ENCODE results near the gene PCMT1. TPM values are rescaled to one million over a fixed set of nuclear protein-coding genes. Genes with fewer than 3 reads are reported as not detected.
"Not testable (repeated sequence)": the region's sequence is repeated elsewhere in the genome, so short reads cannot be mapped to it uniquely, and the experiment has no call there.

Gene PCMT1
- total and polyA plus RNA-seq, 2 experiments from 2014 or later: 110 to 126 TPM

DNA sequence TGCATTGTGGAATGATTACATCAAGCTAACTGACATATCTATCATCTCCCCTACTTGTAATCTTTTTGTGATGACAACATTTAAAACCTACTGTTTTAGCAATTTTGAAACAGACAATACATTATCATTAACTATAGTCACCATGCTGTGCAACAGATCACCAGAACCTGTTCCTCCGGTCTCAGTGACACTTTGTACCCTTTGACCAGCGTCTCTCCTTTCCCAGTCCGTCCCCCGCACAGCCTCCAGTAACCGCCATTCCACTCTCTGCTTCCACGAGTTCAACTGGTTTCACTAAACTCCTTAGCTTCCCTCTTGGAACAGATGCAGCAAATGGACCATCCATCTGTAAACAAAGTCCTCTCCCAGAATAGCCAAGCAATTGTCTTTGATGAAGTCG is 92.8 kb downstream of the PCMT1 start:
- 86% methylated on average over 7 of the region's 7 CpGs for WGBS (ENCODE audit: low lambda C conversion rate, missing lambda C conversion rate)
- Histone ChIP-seq H2AFZ (no peak overlapping the region), H3K9me3 (ENCODE audit: low read depth) (no peaks in the 10 kb centered on the region), H3K4me3 (no peak overlapping the region), H3K79me2 (no peaks in the 10 kb centered on the region), H3K36me3 (replicated peaks; ENCODE audit: insufficient read depth, low read depth) (no peaks in the 10 kb centered on the region), H3K9me2 (replicated peaks; ENCODE audit: insufficient read depth) (no peaks in the 10 kb centered on the region), H3K4me2 (no peak overlapping the region), H4K20me1 (ENCODE audit: insufficient read depth, poor library complexity, severe bottlenecking) (no peaks in the 10 kb centered on the region), H3K4me1 (ENCODE audit: insufficient read depth) (peaks cover 23% of the 10 kb centered on the region), H3K27me3 (no peaks in the 10 kb centered on the region), H3K27ac (no peak overlapping the region)
- DNase-seq (ENCODE audit: low spot score): no peak
- TF ChIP-seq, protein P1, sequence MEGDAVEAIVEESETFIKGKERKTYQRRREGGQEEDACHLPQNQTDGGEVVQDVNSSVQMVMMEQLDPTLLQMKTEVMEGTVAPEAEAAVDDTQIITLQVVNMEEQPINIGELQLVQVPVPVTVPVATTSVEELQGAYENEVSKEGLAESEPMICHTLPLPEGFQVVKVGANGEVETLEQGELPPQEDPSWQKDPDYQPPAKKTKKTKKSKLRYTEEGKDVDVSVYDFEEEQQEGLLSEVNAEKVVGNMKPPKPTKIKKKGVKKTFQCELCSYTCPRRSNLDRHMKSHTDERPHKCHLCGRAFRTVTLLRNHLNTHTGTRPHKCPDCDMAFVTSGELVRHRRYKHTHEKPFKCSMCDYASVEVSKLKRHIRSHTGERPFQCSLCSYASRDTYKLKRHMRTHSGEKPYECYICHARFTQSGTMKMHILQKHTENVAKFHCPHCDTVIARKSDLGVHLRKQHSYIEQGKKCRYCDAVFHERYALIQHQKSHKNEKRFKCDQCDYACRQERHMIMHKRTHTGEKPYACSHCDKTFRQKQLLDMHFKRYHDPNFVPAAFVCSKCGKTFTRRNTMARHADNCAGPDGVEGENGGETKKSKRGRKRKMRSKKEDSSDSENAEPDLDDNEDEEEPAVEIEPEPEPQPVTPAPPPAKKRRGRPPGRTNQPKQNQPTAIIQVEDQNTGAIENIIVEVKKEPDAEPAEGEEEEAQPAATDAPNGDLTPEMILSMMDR (IDR thresholded peaks at IDR 0.05; ENCODE audit: poor library complexity): no peak
- TF ChIP-seq EZH2phosphoT487 (IDR thresholded peaks at IDR 0.05; ENCODE audit: low read depth, severe bottlenecking, unreplicated experiment): no peak
- no peak for TF ChIP-seq EZH2 (IDR thresholded peaks at IDR 0.05; ENCODE audit: borderline replicate concordance)

DNA sequence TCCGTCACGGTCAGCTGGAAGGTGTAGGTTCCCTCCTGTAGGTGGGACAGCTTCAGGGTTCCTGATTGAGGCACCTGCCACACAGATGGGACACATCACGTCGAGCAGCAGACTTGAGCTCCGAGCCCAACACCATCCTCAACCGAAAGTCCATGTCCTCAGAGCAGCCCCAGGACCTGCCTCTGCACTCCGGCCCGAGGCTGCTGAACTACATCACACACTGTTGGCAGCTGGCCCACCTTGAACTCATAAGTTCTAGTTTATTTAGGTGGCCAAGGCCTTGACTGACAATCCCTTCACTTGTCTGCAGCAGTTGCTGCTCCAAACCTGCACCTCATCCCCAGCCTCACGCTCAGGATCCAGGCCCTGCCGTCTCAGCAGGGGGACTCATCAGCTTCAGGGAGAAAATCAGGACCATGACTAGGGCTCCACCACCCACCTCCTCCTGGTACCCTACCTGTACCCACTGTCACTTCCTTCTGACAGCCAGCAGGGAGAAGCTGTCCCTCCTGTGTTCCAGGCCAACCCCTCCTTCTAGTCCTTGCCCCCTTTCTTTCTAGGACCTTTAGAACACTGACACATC is 93.6 kb downstream of the PCMT1 start:
- WGBS (ENCODE audit: low lambda C conversion rate, missing lambda C conversion rate): 91% methylated on average over 10 of the region's 10 CpGs
- Histone ChIP-seq H2AFZ (no peak overlapping the region), H3K36me3 (replicated peaks; ENCODE audit: insufficient read depth, low read depth) (no peaks in the 10 kb centered on the region), H4K20me1 (ENCODE audit: insufficient read depth, poor library complexity, severe bottlenecking) (no peaks in the 10 kb centered on the region), H3K9me3 (ENCODE audit: low read depth) (no peaks in the 10 kb centered on the region), H3K4me3 (no peak overlapping the region), H3K27me3 (no peaks in the 10 kb centered on the region), H3K4me2 (no peak overlapping the region), H3K4me1 (ENCODE audit: insufficient read depth) (peaks cover 24% of the 10 kb centered on the region), H3K9me2 (replicated peaks; ENCODE audit: insufficient read depth) (no peaks in the 10 kb centered on the region), H3K27ac (no peak overlapping the region), H3K79me2 (no peaks in the 10 kb centered on the region)
- DNase-seq (ENCODE audit: low spot score): no peak
- TF ChIP-seq, protein P1 (IDR thresholded peaks at IDR 0.05; ENCODE audit: poor library complexity): no peak
- TF ChIP-seq EZH2 (IDR thresholded peaks at IDR 0.05; ENCODE audit: borderline replicate concordance) (no peak), EZH2phosphoT487 (IDR thresholded peaks at IDR 0.05; ENCODE audit: low read depth, severe bottlenecking, unreplicated experiment) (no peak)

DNA sequence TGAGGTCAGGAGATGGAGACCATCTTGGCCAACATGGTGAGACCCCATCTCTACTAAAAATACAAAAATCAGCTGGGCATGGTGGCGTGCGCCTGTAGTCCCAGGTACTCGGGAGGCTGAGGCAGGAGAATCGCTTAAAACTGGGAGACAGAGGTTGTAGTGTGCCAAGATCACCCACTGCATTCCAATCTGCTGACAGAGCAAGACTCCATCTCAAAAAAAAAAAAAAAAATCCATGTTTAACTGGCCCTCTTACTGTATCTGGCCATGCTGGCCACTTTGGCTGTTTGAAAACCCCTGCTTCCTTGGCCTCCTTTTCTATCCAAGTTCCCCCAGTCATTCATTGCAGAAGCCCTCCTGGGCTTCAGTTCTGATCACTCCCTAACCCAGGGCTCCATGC is 94.5 kb downstream of the PCMT1 start:
- not testable (repeated sequence) for H3K27ac ChIP-seq; H3K27me3 ChIP-seq; H3K36me3 ChIP-seq (replicated peaks; ENCODE audit: insufficient read depth, low read depth); H3K9me3 ChIP-seq (ENCODE audit: low read depth); H2AFZ ChIP-seq; H3K9me2 ChIP-seq (replicated peaks; ENCODE audit: insufficient read depth); DNase-seq (ENCODE audit: low spot score); H3K4me3 ChIP-seq; H4K20me1 ChIP-seq (ENCODE audit: insufficient read depth, poor library complexity, severe bottlenecking); H3K79me2 ChIP-seq; H3K4me2 ChIP-seq
- WGBS (ENCODE audit: low lambda C conversion rate, missing lambda C conversion rate): 100% methylated on average over 4 of the region's 4 CpGs
- H3K4me1 ChIP-seq (ENCODE audit: insufficient read depth): peaks cover 24% of the 10 kb centered on the region

DNA sequence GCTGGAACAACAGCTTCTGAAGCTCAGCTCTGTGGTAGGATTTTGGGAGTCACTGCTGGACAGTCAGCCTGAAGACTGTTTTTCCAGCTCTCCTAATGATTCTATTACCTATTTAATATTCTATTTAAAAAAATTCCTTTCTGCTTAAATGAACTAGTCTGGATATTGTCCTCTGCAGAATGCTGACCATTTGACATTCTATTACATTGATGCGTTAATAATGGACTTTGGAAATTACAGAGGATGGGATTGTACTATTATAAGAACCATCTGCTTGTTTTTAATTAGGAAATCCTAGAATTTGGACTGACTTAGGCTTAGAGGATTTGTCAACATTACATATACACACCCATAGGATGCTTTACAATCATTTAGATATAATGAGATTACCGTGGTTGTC is 94.9 kb downstream of the PCMT1 start:
- Histone ChIP-seq H3K36me3 (replicated peaks; ENCODE audit: insufficient read depth, low read depth) (no peaks in the 10 kb centered on the region), H3K9me2 (replicated peaks; ENCODE audit: insufficient read depth) (no peaks in the 10 kb centered on the region), H3K4me1 (ENCODE audit: insufficient read depth) (peaks cover 24% of the 10 kb centered on the region), H3K4me3 (no peak overlapping the region), H2AFZ (no peak overlapping the region), H3K27ac (no peak overlapping the region), H3K79me2 (no peaks in the 10 kb centered on the region), H3K4me2 (no peak overlapping the region), H3K27me3 (no peaks in the 10 kb centered on the region), H3K9me3 (ENCODE audit: low read depth) (no peaks in the 10 kb centered on the region), H4K20me1 (ENCODE audit: insufficient read depth, poor library complexity, severe bottlenecking) (no peaks in the 10 kb centered on the region)
- 92% methylated on average over 2 of the region's 2 CpGs for WGBS (ENCODE audit: low lambda C conversion rate, missing lambda C conversion rate)
- DNase-seq (ENCODE audit: low spot score): no peak
- TF ChIP-seq EZH2phosphoT487 (IDR thresholded peaks at IDR 0.05; ENCODE audit: low read depth, severe bottlenecking, unreplicated experiment): no peak
- TF ChIP-seq, protein P1 (IDR thresholded peaks at IDR 0.05; ENCODE audit: poor library complexity): no peak
- no peak for TF ChIP-seq EZH2 (IDR thresholded peaks at IDR 0.05; ENCODE audit: borderline replicate concordance)

All from hepatocyte (in vitro differentiated cells).